Vein endothelial cell (primary cell): ENCODE data around the gene CCDC28B. TPM values are rescaled to one million over a fixed set of nuclear protein-coding genes. Genes with fewer than 3 reads are reported as not detected.

ENCODE experiments used
- total RNA-seq: library from RNA; depleted of rRNA; stranded (reverse); fragments of >200 nt; gene quantifications from 2 replicates; pipeline ENCODE4 v1.2.3, GENCODE V29; 2012

CCDC28B gene
- total RNA-seq, result 11.8 and 12.4 TPM in 2 replicates

GRCh38 chr1:32200226-32201010, at the start of gene CCDC28B:
Gene CCDC28B (plus strand): TSS chr1:32200595. CDS start chr1:32201936, 1,341 bp downstream.

GRCh38 chr1:32179443-32180185, 20.8 kb upstream of the CCDC28B start, which contains the start of gene TXLNA:
Gene TXLNA (plus strand): TSS chr1:32179675. CDS start chr1:32180346, 671 bp downstream.

GRCh38 chr1:32205401-32206370, 5.3 kb downstream of the CCDC28B start, which contains the start of gene IQCC:
Gene IQCC (plus strand): TSS chr1:32205671. CDS start chr1:32205682, 11 bp downstream.

GRCh38 chr1:32208891-32209328, 8.5 kb downstream of the CCDC28B start, which contains the start of gene DCDC2B:
Gene DCDC2B (plus strand): TSS chr1:32209089. CDS start chr1:32209094, 5 bp downstream.

GRCh38 chr1:32221980-32222755, 21.8 kb downstream of the CCDC28B start, which contains the start of the genes EIF3I and TMEM234:
Gene EIF3I (plus strand): TSS chr1:32222407. CDS start chr1:32222442, 35 bp downstream.
Gene TMEM234 (minus strand): TSS chr1:32222353. CDS start chr1:32222322, 31 bp downstream.

GRCh38 chr1:32246888-32247273, 46.5 kb downstream of the CCDC28B start, which contains the start of gene FAM167B:
Gene FAM167B (plus strand): TSS chr1:32247222. CDS start chr1:32247422, 200 bp downstream.

GRCh38 chr1:32250893-32251716, 50.7 kb downstream of the CCDC28B start, which contains the start of gene LCK:
Gene LCK (plus strand): TSS chr1:32251265. CDS start chr1:32274330, 23,065 bp downstream.

Other genes with a start within 250 kb of the CCDC28B start
- 72.8 and 82.4 TPM in 2 replicates for gene KHDRBS1, start 186.7 kb upstream of the CCDC28B start, total RNA-seq
- gene TMEM39B, start 127.7 kb upstream of the CCDC28B start, total RNA-seq, result 17.6 and 19.3 TPM in 2 replicates
- gene KPNA6, start 92.5 kb upstream of the CCDC28B start, total RNA-seq, result 75.8 and 84.3 TPM in 2 replicates
- 93.1 and 95.1 TPM in 2 replicates for gene TXLNA, start 20.9 kb upstream of the CCDC28B start, total RNA-seq
- 1.3 and 1.8 TPM in 2 replicates for gene IQCC, start 5.1 kb downstream of the CCDC28B start, total RNA-seq
- gene DCDC2B, start 8.5 kb downstream of the CCDC28B start, total RNA-seq, result not detected in 2 replicates
- 18.0 and 18.6 TPM in 2 replicates for gene TMEM234, start 21.8 kb downstream of the CCDC28B start, total RNA-seq
- gene EIF3I, start 21.8 kb downstream of the CCDC28B start, total RNA-seq, result 309 and 330 TPM in 2 replicates
- 1.3 and 2.9 TPM in 2 replicates for gene FAM167B, start 46.6 kb downstream of the CCDC28B start, total RNA-seq
- gene LCK, start 50.7 kb downstream of the CCDC28B start, total RNA-seq, result not detected in 2 replicates
- gene HDAC1, start 91.5 kb downstream of the CCDC28B start, total RNA-seq, result 101 TPM in 2 replicates
- 173 and 204 TPM in 2 replicates for gene MARCKSL1, start 135.6 kb downstream of the CCDC28B start, total RNA-seq
- gene FAM229A, start 161.9 kb downstream of the CCDC28B start, total RNA-seq, result 1.8 and 2.0 TPM in 2 replicates
- gene TSSK3, start 161.9 kb downstream of the CCDC28B start, total RNA-seq, result 0.19 and 0.98 TPM in 2 replicates
- gene BSDC1, start 193.8 kb downstream of the CCDC28B start, total RNA-seq, result 60.4 and 65.8 TPM in 2 replicates